B cell (primary cell): Measurements from ENCODE around the gene PTRH1. TPM values are rescaled to one million over a fixed set of nuclear protein-coding genes. Genes with fewer than 3 reads are reported as not detected.

Source experiments
- ATAC-seq: fragments of 200-7000 bp; cut with Tn5 transposase; one replicate; pipeline ENCODE4 v1.10.0; 2021; ENCODE audit warnings: low read depth, mild to moderate bottlenecking, moderate number of reproducible peaks, moderate library complexity
- CTCF ChIA-PET: fragments of 350-600 bp; sonication (Branson Sonifier 250); formaldehyde crosslinking; loops from one replicate; lab custom pipeline; 2021; ENCODE audit warnings: antibody characterized with exemption, inconsistent platforms; lab: Charles Lee
- POLR2A ChIA-PET: fragments of 350-600 bp; sonication (Branson Sonifier 250); formaldehyde crosslinking; loops from one replicate; lab custom pipeline; 2021; ENCODE audit warnings: antibody characterized with exemption; lab: Charles Lee
- DNase-seq: peaks from one replicate; pipeline ENCODE4 v3.0.0; 2013
- H2AFZ ChIP-seq: 2 replicates; pipeline ENCODE4 v1.6.1; 2012; ENCODE audit warnings: mild to moderate bottlenecking, low read depth, low read length; ENCODE audit not compliant: insufficient read depth, poor library complexity, severe bottlenecking
- H3K27ac ChIP-seq, 2 donors: 1 replicate in 1 of 2; 2 replicates in 1 of 2; pipeline ENCODE4 v1.5.1; 2012 to 2013; ENCODE audit warnings: low read length in 2 of 2, mild to moderate bottlenecking in 2 of 2, moderate library complexity in 1 of 2
- H3K27me3 ChIP-seq, 4 experiments: fragments of 200-600 bp in 1 of 4; sonication (generic) in 1 of 4; replicated peaks in 1 of 4; 1 replicate in 2 of 4; 2 replicates in 2 of 4; pipeline versions ENCODE4 v1.6.1 to v1.7.0; 2013 to 2016; ENCODE audit warnings: low read length in 3 of 4, mild to moderate bottlenecking in 2 of 4, mixed read lengths in 1 of 4, moderate library complexity in 1 of 4; ENCODE audit not compliant: insufficient read depth in 4 of 4, control insufficient read depth in 3 of 4; ENCODE audit errors: control extremely low read depth in 1 of 4
- H3K36me3 ChIP-seq, 2 experiments: replicated peaks in 1 of 2; 1 replicate in 1 of 2; 2 replicates in 1 of 2; pipeline versions ENCODE4 v1.6.1 to v1.7.1; 2013; ENCODE audit warnings: low read length in 1 of 2; ENCODE audit not compliant: insufficient read depth in 2 of 2, control insufficient read depth in 1 of 2; ENCODE audit errors: control extremely low read depth in 1 of 2, extremely low read depth in 1 of 2
- H3K4me1 ChIP-seq, 2 donors: fragments of 200-600 bp in 1 of 2; sonication (generic) in 1 of 2; 1 replicate in 1 of 2; 2 replicates in 1 of 2; pipeline versions ENCODE4 v1.5.1 to v1.6.1; 2013 to 2017; ENCODE audit warnings: low read length in 2 of 2; ENCODE audit not compliant: control insufficient read depth in 2 of 2, insufficient read depth in 2 of 2
- H3K4me2 ChIP-seq: replicated peaks from 2 replicates; pipeline ENCODE3; 2012; ENCODE audit warnings: mild to moderate bottlenecking, low read depth, low read length; ENCODE audit not compliant: poor library complexity, severe bottlenecking
- H3K4me3 ChIP-seq, 5 experiments: fragments of 200-600 bp in 1 of 5; sonication (generic) in 1 of 5; 1 replicate in 3 of 5; 2 replicates in 2 of 5; pipeline versions ENCODE4 v1.5.1 to v1.7.0; 2011 to 2016; ENCODE audit warnings: low read length in 4 of 5, mild to moderate bottlenecking in 4 of 5, low read depth in 2 of 5, control low read depth in 1 of 5, moderate library complexity in 1 of 5; ENCODE audit not compliant: insufficient read depth in 1 of 5; ENCODE audit errors: control extremely low read depth in 1 of 5, extremely low read depth in 1 of 5
- H3K79me2 ChIP-seq: fragments of 200-600 bp; sonication (generic); one replicate; pipeline ENCODE4 v1.6.0; 2016; ENCODE audit warnings: low read length; ENCODE audit not compliant: control insufficient read depth, insufficient read depth
- H3K9ac ChIP-seq: fragments of 200-600 bp; sonication (generic); 2 replicates; pipeline ENCODE4 v1.6.1; 2017; ENCODE audit warnings: mild to moderate bottlenecking, low read length, moderate library complexity
- H3K9me3 ChIP-seq, 3 donors: one replicate each; pipeline versions ENCODE4 v1.6.1 to v1.7.1; 2013; ENCODE audit warnings: low read length in 2 of 3; ENCODE audit not compliant: control insufficient read depth in 2 of 3, insufficient read depth in 1 of 3; ENCODE audit errors: control extremely low read depth in 1 of 3
- H4K20me1 ChIP-seq: 2 replicates; pipeline ENCODE4 v1.6.0; 2012; ENCODE audit warnings: mild to moderate bottlenecking, low read length; ENCODE audit not compliant: insufficient read depth, control insufficient read depth, poor library complexity, severe bottlenecking
- H3K27ac Mint-ChIP-seq: one replicate; pipeline ENCODE4 v1.8.0; 2021; ENCODE audit warnings: mixed read lengths
- H3K27me3 Mint-ChIP-seq: one replicate; pipeline ENCODE4 v1.8.0; 2021; ENCODE audit warnings: mixed read lengths
- H3K4me1 Mint-ChIP-seq: one replicate; pipeline ENCODE4 v1.8.0; 2021; ENCODE audit warnings: mixed read lengths
- H3K4me3 Mint-ChIP-seq: one replicate; pipeline ENCODE4 v1.8.0; 2021; ENCODE audit warnings: mixed read lengths
- H3K9me3 Mint-ChIP-seq: one replicate; pipeline ENCODE4 v1.8.0; 2022; ENCODE audit warnings: mixed read lengths; ENCODE audit not compliant: insufficient read depth
- CTCF ChIP-seq: fragments of 200-600 bp; IDR thresholded peaks from one replicate; pipeline ENCODE4 v1.8.0; 2022; ENCODE audit warnings: antibody characterized with exemption, mild to moderate bottlenecking
- EZH2 ChIP-seq: IDR thresholded peaks from 2 replicates; pipeline ENCODE4 v1.6.1; 2012; ENCODE audit warnings: borderline replicate concordance, low read depth, mild to moderate bottlenecking, moderate library complexity, low read length; ENCODE audit not compliant: insufficient read depth, poor library complexity, severe bottlenecking
- WGBS: methylation state at CpG from one replicate; pipeline ENCODE4 v1.1.5; 2013; ENCODE audit warnings: missing lambda C conversion rate; ENCODE audit not compliant: insufficient coverage; 5-methylcytosine and 5-hydroxymethylcytosine counted together
- intact Hi-C: fragments of 100-400 bp; cut with micrococcal nuclease; formaldehyde crosslinking; loops from one replicate; pipeline ENCODE4 v1.10.0; 2022
- polyA plus RNA-seq: library from polyadenylated mRNA; depleted of rRNA; stranded (reverse); fragments of >200 nt; gene quantifications from 2 replicates; pipeline ENCODE4 v1.2.3, GENCODE V29; 2012
- total RNA-seq, 2 donors: library from RNA; stranded (reverse); fragments of 120-200 nt in 1 of 2; gene quantifications; 1 replicate in 1 of 2; 2 replicates in 1 of 2; pipeline versions ENCODE4 v1.2.3 to v1.2.4, GENCODE V29; 2013 to 2022

Gene PTRH1
- total and polyA plus RNA-seq, 2 donors (not counting 1 experiment from before 2014, with no cell fraction given): 6.3 to 7.6 TPM

- WGBS: 100% methylated on average over 5 of the region's 6 CpGs
- H3K9me3 ChIP-seq: no peaks in the 10 kb centered on the region
- H3K9ac ChIP-seq: no peak overlapping the region
- H3K27me3 ChIP-seq: no peaks in the 10 kb centered on the region
- no peak overlapping the region for H3K4me2 ChIP-seq
- ChIA-PET CTCF (no interaction called here), POLR2A (no interaction called here)
- no peak overlapping the region for H2AFZ ChIP-seq
- intact Hi-C loops: no loop called here
- no peak overlapping the region for H3K4me3 ChIP-seq
- no peaks in the 10 kb centered on the region for H3K4me1 Mint-ChIP-seq
- H3K27ac Mint-ChIP-seq: no peak overlapping the region
- TF ChIP-seq EZH2: no peak
- no peak for TF ChIP-seq CTCF
- H3K36me3 ChIP-seq: no peaks in the 10 kb centered on the region
- no peak for ATAC-seq
- no peaks in the 10 kb centered on the region for H4K20me1 ChIP-seq
- H3K4me1 ChIP-seq: no peaks in the 10 kb centered on the region
- no peaks in the 10 kb centered on the region for H3K79me2 ChIP-seq
- H3K27me3 Mint-ChIP-seq: peaks cover 8% of the 10 kb centered on the region
- no peaks in the 10 kb centered on the region for H3K9me3 Mint-ChIP-seq
- H3K4me3 Mint-ChIP-seq: no peak overlapping the region
- H3K27ac ChIP-seq: no peak overlapping the region
- no peak for DNase-seq
These were observed 28.7 kb downstream of the PTRH1 start for GRCh38 chr9:127686461-127687393.

DNA sequence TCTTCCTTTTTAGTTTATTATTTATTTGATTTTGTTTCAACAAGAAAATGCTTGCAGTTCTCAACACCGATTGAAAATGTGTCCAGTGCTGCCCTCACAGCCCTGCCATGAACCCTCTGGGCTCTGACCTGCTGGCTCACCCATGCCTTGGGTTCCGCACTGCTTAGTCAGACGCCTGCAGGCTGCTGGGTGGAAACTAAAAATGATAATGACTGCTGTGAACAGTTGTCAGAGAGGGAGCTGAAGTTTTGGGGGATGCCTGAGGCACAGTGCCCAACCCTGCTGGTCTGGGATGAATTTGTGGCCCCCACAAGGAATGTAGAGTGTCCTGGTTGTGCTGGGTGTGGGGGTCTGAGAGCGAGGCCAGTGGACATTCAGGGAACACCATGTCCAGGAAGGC is 30.9 kb downstream of the PTRH1 start:
- no peak overlapping the region for H2AFZ ChIP-seq
- H3K36me3 ChIP-seq: no peaks in the 10 kb centered on the region
- ATAC-seq: no peak
- H3K4me3 Mint-ChIP-seq: no peak overlapping the region
- no peaks in the 10 kb centered on the region for H3K79me2 ChIP-seq
- TF ChIP-seq CTCF: no peak
- no peak for TF ChIP-seq EZH2
- H3K27me3 Mint-ChIP-seq: peaks cover 15% of the 10 kb centered on the region
- no peaks in the 10 kb centered on the region for H3K4me1 Mint-ChIP-seq
- CTCF ChIA-PET: interaction anchor here (0.7 kb wide), 1 partner anchor 32 kb away, joined by 3 read pairs; no protein-coding TSS in a partner anchor
- no peaks in the 10 kb centered on the region for H3K9me3 Mint-ChIP-seq
- H3K27ac Mint-ChIP-seq: no peak overlapping the region
- H3K4me1 ChIP-seq: no peaks in the 10 kb centered on the region
- no peaks in the 10 kb centered on the region for H3K27me3 ChIP-seq
- WGBS: 85% methylated on average over 4 of the region's 4 CpGs
- H3K4me3 ChIP-seq: no peak overlapping the region
- no peak overlapping the region for H3K9ac ChIP-seq
- POLR2A ChIA-PET: interaction anchor here (0.5 kb wide), 1 partner anchor 92 kb away, joined by 3 read pairs; no protein-coding TSS in a partner anchor
- H3K27ac ChIP-seq: no peak overlapping the region
- no peak for DNase-seq
- no peak overlapping the region for H3K4me2 ChIP-seq
- no peaks in the 10 kb centered on the region for H3K9me3 ChIP-seq
- intact Hi-C loops: no loop called here
- H4K20me1 ChIP-seq: no peaks in the 10 kb centered on the region
